GM19372 (cell line): ENCODE results near the gene YBEY.
"Not testable (repeated sequence)": the region's sequence is repeated elsewhere in the genome, so short reads cannot be mapped to it uniquely, and the experiment has no call there.

Source experiments
- ATAC-seq: cut with Tn5 transposase; IDR thresholded peaks from one replicate; pipeline ENCODE4 v1.9.1; 2021; ENCODE audit warnings: mild to moderate bottlenecking, low read depth, moderate library complexity; ENCODE audit not compliant: unreplicated experiment

The YBEY gene

GRCh38 chr21:46297338-46298271 lies 11.5 kb downstream of the YBEY start:
- ATAC-seq, result no peak

GRCh38 chr21:46299167-46299566 lies 13.0 kb downstream of the YBEY start:
- no peak for ATAC-seq

- ATAC-seq, result no peak
These were observed 15.6 kb downstream of the YBEY start for GRCh38 chr21:46301759-46302158.

GRCh38 chr21:46304437-46304836 lies 18.3 kb downstream of the YBEY start:
- ATAC-seq, result no peak

GRCh38 chr21:46304955-46305354 lies 18.8 kb downstream of the YBEY start:
- ATAC-seq, result no peak

GRCh38 chr21:46307625-46308024 lies 21.5 kb downstream of the YBEY start:
- ATAC-seq, result no peak

GRCh38 chr21:46308431-46308830 lies 22.3 kb downstream of the YBEY start:
- no peak for ATAC-seq

GRCh38 chr21:46310260-46310659 lies 24.1 kb downstream of the YBEY start:
- ATAC-seq, result not testable (repeated sequence)

GRCh38 chr21:46311568-46311967 lies 25.4 kb downstream of the YBEY start:
- ATAC-seq, result no peak

- no peak for ATAC-seq
These were observed 26.8 kb downstream of the YBEY start for GRCh38 chr21:46312949-46313348.

GRCh38 chr21:46314441-46315020 lies 28.4 kb downstream of the YBEY start:
- ATAC-seq, result no peak

GRCh38 chr21:46316708-46317324 lies 30.7 kb downstream of the YBEY start:
- no peak for ATAC-seq

GRCh38 chr21:46317710-46318463 lies 31.7 kb downstream of the YBEY start:
- ATAC-seq, result no peak

GRCh38 chr21:46318464-46318845 lies 32.3 kb downstream of the YBEY start:
- ATAC-seq, result no peak

- no peak for ATAC-seq
These were observed 33.0 kb downstream of the YBEY start for GRCh38 chr21:46319186-46319585.

GRCh38 chr21:46320331-46320801 lies 34.2 kb downstream of the YBEY start:
- no peak for ATAC-seq

GRCh38 chr21:46322351-46323226 lies 36.4 kb downstream of the YBEY start:
- no peak for ATAC-seq

- peak; percentile 2 for ATAC-seq
These were observed 37.1 kb downstream of the YBEY start for GRCh38 chr21:46323227-46323709.

GRCh38 chr21:46323710-46324389 lies 37.7 kb downstream of the YBEY start, which contains the start of the genes C21orf58 and PCNT:
TSS of gene C21orf58 (minus strand) at chr21:46323870. CDS start at chr21:46322738, 1,132 bp downstream.
TSS of gene PCNT (plus strand) at chr21:46324156. CDS start at chr21:46324229, 73 bp downstream.
- peak; percentile 85 for ATAC-seq
